HG03060 (cell line): ENCODE measurements around the gene MNT.

Experiments
- ATAC-seq: cut with Tn5 transposase; IDR thresholded peaks from one replicate; pipeline ENCODE4 v1.9.1; 2021; ENCODE audit warnings: low read depth, moderate number of reproducible peaks; ENCODE audit not compliant: unreplicated experiment

The MNT gene

DNA sequence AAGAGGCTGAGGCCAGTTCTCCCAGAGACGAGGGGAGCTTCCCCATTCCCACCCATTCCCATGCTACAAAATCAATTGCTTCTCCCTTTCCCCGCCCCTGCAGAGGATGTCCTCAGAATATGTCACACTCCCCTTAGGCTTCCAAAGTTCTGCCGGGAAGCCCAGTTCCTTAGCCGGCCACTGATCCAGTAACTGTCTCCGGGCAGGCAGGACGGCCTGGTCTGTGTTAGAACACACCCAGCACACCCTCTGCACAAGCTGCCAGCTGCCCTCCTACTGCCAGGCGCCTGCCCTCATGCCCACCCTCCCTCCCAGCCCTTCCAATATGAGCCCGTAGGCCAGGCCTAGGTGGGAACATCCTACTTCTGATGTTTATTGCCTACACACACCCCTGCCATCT lies 32.5 kb downstream of the MNT start:
- ATAC-seq, result no peak

GRCh38 chr17:2366747-2367494 lies 33.9 kb downstream of the MNT start:
- ATAC-seq, result no peak

DNA sequence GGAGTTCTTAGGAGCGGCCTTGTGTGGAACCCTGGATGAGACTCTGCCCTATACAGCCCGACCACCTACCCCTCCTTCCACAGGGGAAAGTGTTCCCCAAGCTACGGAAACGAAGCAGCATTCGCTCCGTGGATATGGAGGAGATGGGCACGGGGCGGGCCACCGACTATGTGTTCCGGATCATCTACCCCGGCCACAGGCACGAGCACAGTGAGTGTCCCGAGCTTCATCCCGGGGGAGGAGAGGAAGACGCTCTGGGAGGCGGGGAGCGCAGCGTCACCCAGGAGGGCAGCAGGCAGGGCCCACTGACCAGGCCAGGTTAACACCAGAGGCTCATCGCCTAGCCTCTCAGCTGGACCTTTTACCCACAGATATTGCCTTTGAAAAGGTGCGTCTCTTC lies 35.7 kb downstream of the MNT start:
- ATAC-seq, result no peak

DNA sequence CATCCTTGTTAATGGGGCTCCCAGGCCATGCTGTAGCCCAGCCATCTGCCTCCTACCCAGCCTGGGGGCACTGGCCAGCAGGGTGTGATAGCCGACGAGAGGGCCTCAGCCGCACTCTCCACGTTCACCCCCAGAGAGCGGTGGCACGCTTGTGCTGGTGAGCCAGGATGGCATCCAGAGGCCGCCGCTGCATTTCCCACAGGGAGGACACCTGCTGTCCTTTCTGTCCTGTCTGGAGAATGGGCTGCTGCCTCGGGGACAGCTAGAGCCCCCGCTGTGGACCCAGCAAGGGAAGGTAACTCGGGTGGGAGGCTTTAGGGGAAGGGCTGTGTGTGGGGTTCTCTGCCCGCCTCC lies 36.1 kb downstream of the MNT start:
- ATAC-seq, result no peak

DNA sequence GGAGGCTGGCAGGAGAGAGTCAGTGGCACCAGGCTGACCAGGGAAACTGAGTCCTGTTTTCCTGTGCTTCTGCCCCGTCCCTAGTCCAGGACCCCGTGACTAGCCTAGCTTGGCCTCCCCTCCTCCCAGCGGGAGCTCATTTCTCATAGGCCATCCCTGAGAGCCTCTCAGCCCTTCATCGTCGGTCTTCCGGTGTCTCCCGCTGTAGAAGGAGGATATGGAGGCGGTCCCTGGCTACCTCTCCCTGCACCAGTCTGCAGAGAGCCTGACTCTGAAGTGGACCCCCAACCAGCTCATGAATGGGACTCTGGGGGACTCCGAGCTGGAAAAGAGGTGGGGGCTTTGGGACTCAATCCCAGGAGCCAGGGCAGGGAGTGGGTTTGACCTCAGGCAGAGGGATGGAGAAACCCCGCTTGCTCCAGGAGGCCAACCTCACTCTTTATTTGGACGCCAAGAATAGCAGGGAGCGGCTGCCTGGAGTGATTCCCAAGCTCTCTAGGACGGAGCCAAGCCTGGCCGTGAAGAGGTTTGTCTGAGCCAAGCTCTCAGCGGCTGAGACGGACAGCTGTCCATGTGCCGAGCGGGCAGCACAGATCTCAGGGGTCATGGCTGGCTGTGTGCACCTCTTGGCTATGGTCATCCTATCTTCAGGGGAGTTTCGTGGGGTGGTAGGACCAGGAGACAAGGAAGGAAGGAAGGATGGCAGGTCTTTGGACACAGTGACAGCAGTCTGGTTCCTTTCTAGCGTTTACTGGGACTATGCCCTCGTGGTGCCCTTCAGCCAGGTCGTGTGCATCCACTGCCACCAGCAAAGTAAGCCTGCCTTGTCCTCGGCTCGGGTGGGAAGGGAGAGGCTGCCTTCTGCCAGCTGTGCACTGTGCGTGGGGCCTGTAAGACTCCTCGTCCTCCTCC lies 36.8 kb downstream of the MNT start:
- ATAC-seq, result no peak

GRCh38 chr17:2363318-2363717 lies 37.5 kb downstream of the MNT start:
- ATAC-seq, result no peak

DNA sequence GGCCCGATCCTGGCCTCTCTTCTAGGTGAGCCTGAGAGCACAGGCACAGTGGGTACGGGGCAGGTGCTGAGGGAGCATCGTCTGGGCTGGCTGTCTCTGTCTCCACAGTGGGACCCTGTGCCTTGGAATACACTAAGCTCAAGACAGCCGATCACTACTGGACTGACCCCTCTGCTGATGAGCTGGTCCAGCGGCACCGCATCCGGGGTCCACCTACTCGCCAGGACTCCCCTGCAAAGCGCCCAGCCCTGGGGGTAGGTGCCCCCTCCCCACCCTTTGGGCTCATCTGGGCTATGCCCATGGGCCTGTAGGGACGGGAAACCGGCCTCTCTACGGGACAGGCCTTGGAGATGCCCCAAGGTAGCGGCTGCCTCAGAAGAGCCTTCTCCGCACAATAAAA lies 38.0 kb downstream of the MNT start:
- no peak for ATAC-seq

- ATAC-seq, result no peak
These were observed 38.4 kb downstream of the MNT start for GRCh38 chr17:2362416-2362815.

- no peak for ATAC-seq
These were observed 38.8 kb downstream of the MNT start for GRCh38 chr17:2362016-2362415.

- no peak for ATAC-seq
These were observed 39.7 kb downstream of the MNT start for GRCh38 chr17:2361010-2361760.

GRCh38 chr17:2357931-2358434 lies 42.9 kb downstream of the MNT start:
- ATAC-seq, result no peak

- no peak for ATAC-seq
These were observed 43.6 kb downstream of the MNT start for GRCh38 chr17:2357237-2357636.

GRCh38 chr17:2354311-2354710 lies 46.5 kb downstream of the MNT start:
- no peak for ATAC-seq

GRCh38 chr17:2351269-2351668 lies 49.6 kb downstream of the MNT start:
- ATAC-seq, result no peak

- no peak for ATAC-seq
These were observed 52.8 kb downstream of the MNT start for GRCh38 chr17:2347805-2348685.

- ATAC-seq, result no peak
These were observed 54.4 kb downstream of the MNT start for GRCh38 chr17:2346475-2346874.

DNA sequence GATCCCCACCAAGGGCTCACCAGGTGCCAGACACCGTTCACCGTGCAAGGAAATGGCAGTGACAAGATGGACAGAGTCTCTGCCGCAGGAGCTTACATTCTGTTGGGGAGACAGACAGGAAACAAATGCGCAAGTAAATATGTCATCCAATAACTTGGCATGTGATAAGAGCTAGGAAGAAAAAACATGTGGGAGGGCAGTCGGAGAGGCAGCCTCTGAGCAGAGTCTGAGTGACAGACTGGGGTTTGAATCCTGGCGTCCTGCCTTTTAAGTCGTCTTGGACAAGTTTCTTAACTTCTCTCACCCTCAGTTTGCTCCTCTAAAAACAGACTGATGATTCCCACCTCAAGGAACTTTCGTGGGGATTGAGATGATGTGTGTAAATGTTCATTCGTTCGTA lies 56.3 kb downstream of the MNT start:
- no peak for ATAC-seq

DNA sequence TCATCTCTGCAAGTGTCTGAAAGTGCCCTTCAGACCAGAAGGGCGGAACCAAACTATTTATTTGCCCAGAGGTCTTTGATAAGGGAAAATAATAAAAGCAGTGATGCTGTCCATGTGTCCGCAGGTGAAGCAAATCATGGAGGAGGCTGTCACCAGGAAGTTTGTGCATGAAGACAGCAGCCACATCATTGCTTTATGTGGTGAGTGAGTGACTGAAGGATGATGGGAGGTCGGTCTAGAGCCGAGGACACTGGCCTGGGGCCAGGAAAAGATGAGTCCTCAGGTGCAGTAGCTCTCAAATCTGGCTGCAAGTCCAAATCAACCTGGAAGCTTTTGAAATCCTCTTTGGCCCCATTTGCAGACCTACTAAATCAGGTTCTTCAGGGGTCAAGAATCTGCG lies 57.4 kb downstream of the MNT start:
- no peak for ATAC-seq

- ATAC-seq, result no peak
These were observed 62.6 kb downstream of the MNT start for GRCh38 chr17:2338315-2338657.
